Mucosa of rectum (tissue), 2 donors: Measurements from ENCODE around the gene C1orf74.

ENCODE experiments used
- H3K27ac ChIP-seq, 2 donors: one replicate each; pipeline ENCODE4 v1.7.0; 2013; ENCODE audit warnings: inconsistent platforms in 2 of 2, low read depth in 2 of 2, low read length in 2 of 2
- H3K27me3 ChIP-seq, 2 donors: one replicate each; pipeline ENCODE4 v1.7.0; 2013; ENCODE audit warnings: low read length in 2 of 2; ENCODE audit not compliant: control insufficient read depth in 2 of 2, insufficient read depth in 2 of 2
- H3K36me3 ChIP-seq, 2 donors: one replicate each; pipeline ENCODE4 v1.7.0; 2013; ENCODE audit warnings: low read length in 2 of 2; ENCODE audit not compliant: control insufficient read depth in 2 of 2, insufficient read depth in 2 of 2
- H3K4me1 ChIP-seq, 2 donors: one replicate each; pipeline ENCODE4 v1.7.0; 2013; ENCODE audit warnings: low read length in 2 of 2, mild to moderate bottlenecking in 1 of 2; ENCODE audit not compliant: control insufficient read depth in 2 of 2, insufficient read depth in 2 of 2
- H3K4me3 ChIP-seq, 2 donors: one replicate each; pipeline ENCODE4 v1.7.0; 2013; ENCODE audit warnings: low read length in 2 of 2
- H3K9ac ChIP-seq, 2 donors: one replicate each; pipeline ENCODE4 v1.7.0; 2013; ENCODE audit warnings: low read length in 2 of 2, low read depth in 1 of 2, mild to moderate bottlenecking in 1 of 2
- H3K9me3 ChIP-seq, 2 donors: one replicate each; pipeline ENCODE4 v1.7.0; 2013; ENCODE audit warnings: low read length in 2 of 2; ENCODE audit not compliant: control insufficient read depth in 2 of 2
- donor health status: healthy.
- donor health status: Normal muscosa, but diverticular disease.

The C1orf74 gene

DNA sequence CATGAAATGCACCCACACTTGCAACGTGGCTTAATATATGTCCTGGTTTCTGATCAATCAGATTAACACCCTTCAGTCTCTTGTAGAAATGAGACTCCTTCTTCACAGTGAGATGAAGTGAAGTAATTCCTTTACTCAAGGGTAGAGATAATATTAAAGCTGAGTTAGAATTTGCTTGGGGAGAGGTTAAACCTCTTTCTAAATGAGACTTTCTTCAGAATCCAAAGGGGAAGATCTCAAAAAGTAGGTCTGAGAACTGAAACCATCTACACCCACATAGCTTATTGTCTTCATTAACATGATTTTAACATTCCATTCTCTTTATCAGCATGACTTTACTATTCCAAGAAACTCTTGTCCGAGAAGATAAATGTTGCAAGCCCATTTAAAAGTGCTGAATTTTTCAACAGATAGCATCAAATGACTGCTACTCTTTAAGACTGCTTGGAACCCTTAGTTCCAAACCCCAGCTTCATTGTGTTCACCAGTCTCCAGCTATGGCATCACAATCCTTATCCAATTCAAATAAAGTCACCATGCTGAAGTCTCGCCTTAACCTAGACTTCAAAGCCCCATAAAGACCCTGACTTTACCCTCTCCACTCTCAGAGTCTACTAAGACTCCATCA lies 47.8 kb downstream of the C1orf74 start:
- H3K36me3 ChIP-seq = no peaks in the 10 kb centered on the region
- no peaks in the 10 kb centered on the region for H3K9me3 ChIP-seq
- H3K27ac ChIP-seq = no peak overlapping the region

GRCh38 chr1:209733409-209734192 lies 50.8 kb downstream of the C1orf74 start:
- no peak overlapping the region for H3K4me3 ChIP-seq
- H3K27ac ChIP-seq = no peak overlapping the region
- H3K27me3 ChIP-seq = no peaks in the 10 kb centered on the region
- H3K9ac ChIP-seq = no peak overlapping the region
- no peaks in the 10 kb centered on the region for H3K4me1 ChIP-seq
- H3K9me3 ChIP-seq = no peaks in the 10 kb centered on the region
- no peaks in the 10 kb centered on the region for H3K36me3 ChIP-seq

More for the DNA sequence above, 47.8 kb downstream of the C1orf74 start:
- no peaks in the 10 kb centered on the region for H3K4me1 ChIP-seq
- H3K9ac ChIP-seq = no peak overlapping the region
- no peak overlapping the region for H3K4me3 ChIP-seq
- no peaks in the 10 kb centered on the region for H3K27me3 ChIP-seq

- no peak overlapping the region for H3K9ac ChIP-seq
- H3K27me3 ChIP-seq = no peaks in the 10 kb centered on the region
- H3K4me3 ChIP-seq = no peak overlapping the region
- no peaks in the 10 kb centered on the region for H3K9me3 ChIP-seq
- no peaks in the 10 kb centered on the region for H3K36me3 ChIP-seq
- no peaks in the 10 kb centered on the region for H3K4me1 ChIP-seq
- no peak overlapping the region for H3K27ac ChIP-seq
Measured at GRCh38 chr1:209732725-209733124, 51.6 kb downstream of the C1orf74 start.

DNA sequence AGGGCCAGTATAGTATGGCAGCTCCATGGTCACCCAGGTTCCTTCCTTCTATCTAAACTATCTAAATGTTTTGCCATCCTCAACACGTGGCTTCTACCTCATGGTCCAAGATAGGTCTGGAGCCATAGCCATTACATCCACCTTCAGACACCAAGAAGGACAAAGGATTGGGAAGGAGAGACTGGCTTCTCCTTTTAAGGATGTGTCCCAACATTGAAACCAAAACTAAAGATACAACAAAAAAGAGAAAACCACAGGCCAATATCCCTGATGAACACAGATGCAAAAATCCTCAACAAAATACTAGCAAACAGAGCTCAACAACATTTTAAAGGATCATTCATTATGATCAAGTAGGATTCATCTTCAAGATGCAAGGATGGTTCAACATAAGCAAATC lies 54.9 kb downstream of the C1orf74 start:
- Histone ChIP-seq H3K27me3 (no peaks in the 10 kb centered on the region), H3K36me3 (no peaks in the 10 kb centered on the region), H3K9me3 (no peaks in the 10 kb centered on the region), H3K4me3 (no peak overlapping the region), H3K4me1 (no peaks in the 10 kb centered on the region), H3K27ac (no peak overlapping the region), H3K9ac (no peak overlapping the region)
